GM12864 (cell line): ENCODE data around the gene ZFYVE27.

ENCODE experiments used
- DNase-seq: peaks from one replicate; pipeline ENCODE4 v3.0.0-alpha.2; 2011; ENCODE audit warnings: low read depth
- H3K4me3 ChIP-seq: 2 replicates; pipeline ENCODE4 v1.5.1; 2011; ENCODE audit warnings: mild to moderate bottlenecking, low read depth, low read length, control low read depth
- CTCF ChIP-seq: IDR thresholded peaks from 2 replicates; pipeline ENCODE4 v1.5.1; 2011; ENCODE audit warnings: low read depth, mild to moderate bottlenecking, moderate library complexity, low read length, control low read depth, inconsistent platforms; ENCODE audit errors: missing control alignments

The ZFYVE27 gene

GRCh38 chr10:97798958-97799610 is 62.2 kb downstream of the ZFYVE27 start:
- no peak overlapping the region for H3K4me3 ChIP-seq
- TF ChIP-seq CTCF, result no peak
- DNase-seq, result no peak

- no peak for DNase-seq
- no peak overlapping the region for H3K4me3 ChIP-seq
- no peak for TF ChIP-seq CTCF
Measured at GRCh38 chr10:97800474-97800873, 63.5 kb downstream of the ZFYVE27 start.

DNA sequence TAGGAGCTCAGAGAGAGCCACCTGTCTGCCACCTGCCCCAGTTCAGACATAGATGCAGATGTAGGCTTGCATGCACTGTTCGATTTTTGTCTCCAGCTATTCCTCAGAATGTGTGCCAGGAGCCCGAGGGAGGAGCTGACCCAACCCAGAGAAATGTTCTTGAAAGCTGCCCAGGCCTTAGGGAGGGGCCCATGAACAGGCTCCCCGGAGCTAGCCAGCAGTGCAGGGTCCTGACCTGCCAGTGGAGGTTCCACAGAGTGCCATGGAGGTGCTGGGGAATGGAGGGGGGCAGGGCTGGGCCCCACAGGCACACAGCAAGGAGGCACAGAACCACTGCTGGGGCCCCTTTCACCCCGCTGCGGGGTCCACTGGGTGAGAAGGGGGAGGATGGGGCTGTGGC is 64.5 kb downstream of the ZFYVE27 start:
- H3K4me3 ChIP-seq, result no peak overlapping the region
- no peak for TF ChIP-seq CTCF
- DNase-seq, result no peak

- no peak for TF ChIP-seq CTCF
- DNase-seq, result no peak
- H3K4me3 ChIP-seq, result no peak overlapping the region
Measured at GRCh38 chr10:97805096-97805884, 68.4 kb downstream of the ZFYVE27 start.

DNA sequence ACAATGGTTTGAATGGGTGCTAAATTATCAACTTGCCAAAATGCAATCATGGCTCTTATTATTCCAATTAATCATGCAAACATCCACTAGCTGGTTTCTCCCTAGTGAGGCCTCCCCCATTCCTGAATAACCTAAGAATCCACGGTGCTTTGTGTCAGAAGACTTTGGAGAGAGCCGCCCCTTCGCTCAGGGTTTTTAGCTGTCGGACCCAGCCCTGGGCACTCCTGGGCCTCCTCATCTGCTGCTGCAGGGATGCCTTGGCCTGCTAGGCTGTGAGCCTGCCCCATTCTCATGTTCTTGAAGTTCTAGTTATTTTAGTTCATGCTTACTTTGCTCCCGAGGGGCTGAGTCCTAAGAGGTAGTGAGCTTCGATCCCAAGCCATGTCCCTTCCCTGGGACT is 69.0 kb downstream of the ZFYVE27 start:
- H3K4me3 ChIP-seq, result no peak overlapping the region
- TF ChIP-seq CTCF, result no peak
- no peak for DNase-seq

- no peak for TF ChIP-seq CTCF
- DNase-seq, result no peak
- H3K4me3 ChIP-seq, result no peak overlapping the region
Measured at GRCh38 chr10:97810446-97810845, 73.5 kb downstream of the ZFYVE27 start.
